Measurements from ENCODE around the gene FANK1.

Gene FANK1

DNA sequence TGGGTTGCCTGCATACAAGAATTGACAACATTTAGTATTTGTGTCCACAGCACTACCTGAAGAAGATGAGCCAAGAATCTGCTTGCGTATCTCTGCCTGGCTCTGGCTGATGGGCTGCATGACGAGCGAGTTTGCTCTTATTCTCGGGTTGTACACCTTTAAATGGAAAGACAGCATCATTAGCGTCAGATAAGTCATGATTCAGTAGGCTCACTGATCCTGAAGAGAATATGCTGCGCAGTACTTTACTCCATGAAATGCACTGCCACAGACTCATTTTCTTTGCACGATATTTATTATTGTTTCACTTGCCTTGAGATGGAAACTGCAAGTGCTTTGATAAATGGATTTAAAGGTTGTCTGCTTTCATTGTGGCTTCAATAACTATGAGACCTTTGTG, 43.9 kb upstream of the FANK1 start:
- no peak for TF ChIP-seq CTCF (IDR thresholded peaks at IDR 0.05; ENCODE audit: insufficient read depth, low read depth, low read length, missing control alignments)
- no peak for DNase-seq (ENCODE audit: low read depth)
- H3K4me3 ChIP-seq (ENCODE audit: low read length) = no peak overlapping the region

GRCh38 chr10:125857185-125857760, 39.1 kb upstream of the FANK1 start:
- no peak overlapping the region for H3K4me3 ChIP-seq (ENCODE audit: low read length)
- no peak for DNase-seq (ENCODE audit: low read depth)
- no peak for TF ChIP-seq CTCF (IDR thresholded peaks at IDR 0.05; ENCODE audit: insufficient read depth, low read depth, low read length, missing control alignments)

- DNase-seq (ENCODE audit: low read depth) = no peak
- H3K4me3 ChIP-seq (ENCODE audit: low read length) = no peak overlapping the region
- TF ChIP-seq CTCF (IDR thresholded peaks at IDR 0.05; ENCODE audit: insufficient read depth, low read depth, low read length, missing control alignments) = no peak
Measured at GRCh38 chr10:125859128-125859817, 37.1 kb upstream of the FANK1 start.

DNA sequence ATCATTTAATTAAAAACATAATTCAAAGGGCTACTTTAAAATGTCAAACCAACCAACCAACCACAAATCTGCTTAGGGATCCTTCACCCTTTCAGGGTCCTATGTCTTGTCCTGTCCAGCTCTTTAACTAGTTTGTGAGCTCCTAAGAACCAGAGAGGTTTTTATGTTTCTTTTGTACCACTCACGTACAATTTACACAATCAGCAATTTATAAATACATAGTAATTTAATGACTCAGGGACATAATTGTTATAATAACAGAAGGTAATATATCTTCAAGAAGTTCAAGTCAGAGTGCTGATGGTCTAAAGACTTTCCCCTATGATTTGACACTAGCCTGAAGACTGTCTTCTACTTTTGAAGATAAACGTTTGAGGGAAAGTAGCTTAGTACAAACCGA, 31.2 kb upstream of the FANK1 start:
- TF ChIP-seq CTCF (IDR thresholded peaks at IDR 0.05; ENCODE audit: insufficient read depth, low read depth, low read length, missing control alignments) = no peak
- DNase-seq (ENCODE audit: low read depth) = no peak
- no peak overlapping the region for H3K4me3 ChIP-seq (ENCODE audit: low read length)

- no peak for TF ChIP-seq CTCF (IDR thresholded peaks at IDR 0.05; ENCODE audit: insufficient read depth, low read depth, low read length, missing control alignments)
- H3K4me3 ChIP-seq (ENCODE audit: low read length) = no peak overlapping the region
- peak; percentile 75 for DNase-seq (ENCODE audit: low read depth)
Measured at GRCh38 chr10:125866421-125867029, 29.8 kb upstream of the FANK1 start.

- no peak overlapping the region for H3K4me3 ChIP-seq (ENCODE audit: low read length)
- peak; percentile 92 for TF ChIP-seq CTCF (IDR thresholded peaks at IDR 0.05; ENCODE audit: insufficient read depth, low read depth, low read length, missing control alignments)
- peak; percentile 78 for DNase-seq (ENCODE audit: low read depth)
Measured at GRCh38 chr10:125868372-125868975, 27.9 kb upstream of the FANK1 start.

All from epithelial cell of esophagus (primary cell).